Measurements from ENCODE around the gene ASCL5. TPM values are rescaled to one million over a fixed set of nuclear protein-coding genes. Genes with fewer than 3 reads are reported as not detected.

Gene ASCL5
- total and polyA plus RNA-seq, 4 donors, result 0.01 to 0.25 (median 0.14) TPM; not detected in 1

DNA sequence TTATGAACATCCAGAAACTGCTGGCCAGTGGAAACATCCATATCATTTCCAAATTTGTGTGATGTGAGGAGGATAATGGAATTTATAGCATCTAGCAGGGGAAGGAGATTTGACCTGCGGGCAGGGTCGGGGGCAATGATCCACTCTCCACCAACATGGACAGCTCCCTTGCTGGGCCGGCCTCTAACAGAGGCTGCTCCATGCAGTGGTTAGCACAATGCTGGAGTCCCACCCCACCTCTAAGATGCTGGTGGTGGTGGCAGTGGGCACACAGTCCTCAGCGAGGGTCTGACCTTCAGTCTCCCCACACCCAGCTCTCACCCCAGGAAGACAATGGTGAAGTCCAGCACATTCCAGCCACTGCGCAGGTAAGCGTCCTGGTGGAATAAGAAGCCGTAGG, 33.4 kb downstream of the ASCL5 start:
- H3K27ac ChIP-seq (ENCODE audit: low read depth in 1 of 2, low read length in 1 of 2), result no peak overlapping the region
- H3K9me3 ChIP-seq (ENCODE audit: control insufficient read depth in 4 of 4, insufficient read depth in 3 of 4, low read length in 3 of 4), result no peaks in the 10 kb centered on the region
- peaks cover 0 to 31% (median 0%) of the 10 kb centered on the region in 5 donors for H3K4me1 ChIP-seq (ENCODE audit: control insufficient read depth in 5 of 5, insufficient read depth in 5 of 5, low read length in 5 of 5)
- no peak overlapping the region for H3K9ac ChIP-seq (ENCODE audit: insufficient read depth in 1 of 2, low read length in 2 of 2)
- TF ChIP-seq, protein P1, sequence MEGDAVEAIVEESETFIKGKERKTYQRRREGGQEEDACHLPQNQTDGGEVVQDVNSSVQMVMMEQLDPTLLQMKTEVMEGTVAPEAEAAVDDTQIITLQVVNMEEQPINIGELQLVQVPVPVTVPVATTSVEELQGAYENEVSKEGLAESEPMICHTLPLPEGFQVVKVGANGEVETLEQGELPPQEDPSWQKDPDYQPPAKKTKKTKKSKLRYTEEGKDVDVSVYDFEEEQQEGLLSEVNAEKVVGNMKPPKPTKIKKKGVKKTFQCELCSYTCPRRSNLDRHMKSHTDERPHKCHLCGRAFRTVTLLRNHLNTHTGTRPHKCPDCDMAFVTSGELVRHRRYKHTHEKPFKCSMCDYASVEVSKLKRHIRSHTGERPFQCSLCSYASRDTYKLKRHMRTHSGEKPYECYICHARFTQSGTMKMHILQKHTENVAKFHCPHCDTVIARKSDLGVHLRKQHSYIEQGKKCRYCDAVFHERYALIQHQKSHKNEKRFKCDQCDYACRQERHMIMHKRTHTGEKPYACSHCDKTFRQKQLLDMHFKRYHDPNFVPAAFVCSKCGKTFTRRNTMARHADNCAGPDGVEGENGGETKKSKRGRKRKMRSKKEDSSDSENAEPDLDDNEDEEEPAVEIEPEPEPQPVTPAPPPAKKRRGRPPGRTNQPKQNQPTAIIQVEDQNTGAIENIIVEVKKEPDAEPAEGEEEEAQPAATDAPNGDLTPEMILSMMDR (IDR thresholded peaks at IDR 0.05; ENCODE audit: control extremely low read depth, extremely low read depth), result no peak
- ATAC-seq (ENCODE audit: insufficient read depth, low FRiP score) (no peak), DNase-seq (no peak)
- 95% methylated on average over 7 of the region's 7 CpGs for WGBS, 2 donors
- no peaks in the 10 kb centered on the region for H3K36me3 ChIP-seq (ENCODE audit: control insufficient read depth in 4 of 4, insufficient read depth in 4 of 4, low read length in 4 of 4)
- H3K4me3 ChIP-seq, result no peak overlapping the region
- no peaks in the 10 kb centered on the region for H3K27me3 ChIP-seq (ENCODE audit: control insufficient read depth in 3 of 3, insufficient read depth in 3 of 3, low read length in 2 of 3)

DNA sequence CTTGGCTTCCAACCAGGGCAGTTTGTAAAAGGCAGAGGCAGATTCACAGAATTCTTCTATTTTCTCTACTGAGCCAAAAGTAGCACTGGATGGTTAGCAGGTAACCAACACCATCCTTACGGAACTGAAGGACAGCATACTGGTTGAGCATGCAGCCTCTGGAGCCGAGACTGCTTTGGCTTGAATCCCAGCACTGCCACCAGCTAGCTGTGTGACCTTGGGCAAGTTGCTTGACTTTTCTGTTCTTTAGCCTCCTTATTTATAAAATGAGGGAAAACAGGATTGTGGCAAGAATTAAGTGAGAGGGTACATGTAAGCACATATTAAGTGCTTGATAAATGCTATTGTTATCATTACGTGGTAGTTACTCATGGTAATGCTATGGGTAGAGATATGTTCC, 34.2 kb downstream of the ASCL5 start:
- H3K9me3 ChIP-seq (ENCODE audit: control insufficient read depth in 4 of 4, insufficient read depth in 3 of 4, low read length in 3 of 4), result no peaks in the 10 kb centered on the region
- no peak for DNase-seq
- H3K9ac ChIP-seq (ENCODE audit: insufficient read depth in 1 of 2, low read length in 2 of 2), result no peak overlapping the region
- TF ChIP-seq, protein P1 (IDR thresholded peaks at IDR 0.05; ENCODE audit: control extremely low read depth, extremely low read depth), result no peak
- no peaks in the 10 kb centered on the region for H3K27me3 ChIP-seq (ENCODE audit: control insufficient read depth in 3 of 3, insufficient read depth in 3 of 3, low read length in 2 of 3)
- 90 to 95% methylated on average over 3 of the region's 3 CpGs for WGBS, 2 donors
- ATAC-seq (ENCODE audit: insufficient read depth, low FRiP score), result no peak
- no peaks in the 10 kb centered on the region for H3K36me3 ChIP-seq (ENCODE audit: control insufficient read depth in 4 of 4, insufficient read depth in 4 of 4, low read length in 4 of 4)
- no peak overlapping the region for H3K4me3 ChIP-seq
- peaks cover 0 to 31% (median 0%) of the 10 kb centered on the region in 5 donors for H3K4me1 ChIP-seq (ENCODE audit: control insufficient read depth in 5 of 5, insufficient read depth in 5 of 5, low read length in 5 of 5)
- H3K27ac ChIP-seq (ENCODE audit: low read depth in 1 of 2, low read length in 1 of 2), result no peak overlapping the region

DNA sequence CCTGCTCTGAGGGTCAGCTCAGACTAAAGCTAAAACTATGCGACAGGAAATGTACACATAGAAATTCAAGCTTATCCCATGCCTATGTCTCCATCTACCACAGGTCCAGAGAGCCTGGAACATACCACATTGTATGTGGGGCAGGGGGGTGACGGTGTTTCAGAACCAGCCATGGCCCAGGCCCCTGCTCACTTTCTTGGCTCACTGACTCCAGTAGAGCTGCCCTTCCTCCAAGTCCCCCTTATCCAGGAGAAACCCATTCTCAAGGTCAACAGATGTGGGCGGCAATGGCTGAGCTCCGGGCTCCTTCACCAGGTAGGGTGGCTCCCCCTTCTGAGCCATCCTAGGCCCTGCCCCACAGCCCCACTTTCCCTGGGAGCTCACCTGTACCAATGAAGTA, 35.7 kb downstream of the ASCL5 start:
- Histone ChIP-seq H3K9ac (ENCODE audit: insufficient read depth in 1 of 2, low read length in 2 of 2) (no peak overlapping the region), H3K4me1 (ENCODE audit: control insufficient read depth in 5 of 5, insufficient read depth in 5 of 5, low read length in 5 of 5) (peaks cover 0 to 25% (median 0%) of the 10 kb centered on the region in 5 donors), H3K36me3 (ENCODE audit: control insufficient read depth in 4 of 4, insufficient read depth in 4 of 4, low read length in 4 of 4) (no peaks in the 10 kb centered on the region), H3K9me3 (ENCODE audit: control insufficient read depth in 4 of 4, insufficient read depth in 3 of 4, low read length in 3 of 4) (no peaks in the 10 kb centered on the region), H3K27ac (ENCODE audit: low read depth in 1 of 2, low read length in 1 of 2) (no peak overlapping the region), H3K27me3 (ENCODE audit: control insufficient read depth in 3 of 3, insufficient read depth in 3 of 3, low read length in 2 of 3) (no peaks in the 10 kb centered on the region), H3K4me3 (no peak overlapping the region)
- ATAC-seq (ENCODE audit: insufficient read depth, low FRiP score) (no peak), DNase-seq (no peak)
- 92 to 98% methylated on average over 4 of the region's 4 CpGs for WGBS, 2 donors
- TF ChIP-seq, protein P1 (IDR thresholded peaks at IDR 0.05; ENCODE audit: control extremely low read depth, extremely low read depth), result no peak

DNA sequence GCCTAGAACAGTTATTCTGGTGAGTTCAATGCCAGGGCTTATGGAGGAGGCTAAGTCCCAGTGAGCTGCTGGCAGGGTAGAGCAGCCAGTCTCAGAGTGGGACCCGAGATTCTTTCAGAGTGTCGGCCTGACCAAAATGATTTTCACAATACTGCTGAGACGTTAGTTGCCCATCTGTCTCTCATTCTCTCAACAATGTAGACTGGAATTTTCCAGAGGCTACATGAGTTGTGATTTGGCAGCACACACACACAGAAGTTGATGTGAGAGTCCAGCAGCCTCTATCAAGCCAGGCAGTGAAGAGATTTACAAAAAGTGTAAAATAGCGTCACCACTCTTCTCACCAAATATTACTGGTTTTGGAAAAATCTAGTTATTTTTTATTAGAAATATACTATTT, 36.4 kb downstream of the ASCL5 start:
- ATAC-seq (ENCODE audit: insufficient read depth, low FRiP score), result no peak
- no peak overlapping the region for H3K9ac ChIP-seq (ENCODE audit: insufficient read depth in 1 of 2, low read length in 2 of 2)
- H3K36me3 ChIP-seq (ENCODE audit: control insufficient read depth in 4 of 4, insufficient read depth in 4 of 4, low read length in 4 of 4), result no peaks in the 10 kb centered on the region
- peak in 2 of 3 donors; percentile 68 to 75 for DNase-seq
- peaks cover 0 to 26% (median 0%) of the 10 kb centered on the region in 5 donors for H3K4me1 ChIP-seq (ENCODE audit: control insufficient read depth in 5 of 5, insufficient read depth in 5 of 5, low read length in 5 of 5)
- WGBS, 2 donors, result 79 to 90% methylated on average over 4 of the region's 4 CpGs
- no peaks in the 10 kb centered on the region for H3K27me3 ChIP-seq (ENCODE audit: control insufficient read depth in 3 of 3, insufficient read depth in 3 of 3, low read length in 2 of 3)
- TF ChIP-seq, protein P1 (IDR thresholded peaks at IDR 0.05; ENCODE audit: control extremely low read depth, extremely low read depth), result no peak
- no peak overlapping the region for H3K4me3 ChIP-seq
- H3K9me3 ChIP-seq (ENCODE audit: control insufficient read depth in 4 of 4, insufficient read depth in 3 of 4, low read length in 3 of 4), result no peaks in the 10 kb centered on the region
- no peak overlapping the region for H3K27ac ChIP-seq (ENCODE audit: low read depth in 1 of 2, low read length in 1 of 2)

Measured in lung (tissue), 12 donors.